Central memory CD4-positive, alpha-beta T cell (primary cell): ENCODE data around the gene PLEKHO1.

Experiments used
- DNase-seq: peaks from one replicate; pipeline ENCODE4 v3.0.0; 2022

PLEKHO1 gene

DNA sequence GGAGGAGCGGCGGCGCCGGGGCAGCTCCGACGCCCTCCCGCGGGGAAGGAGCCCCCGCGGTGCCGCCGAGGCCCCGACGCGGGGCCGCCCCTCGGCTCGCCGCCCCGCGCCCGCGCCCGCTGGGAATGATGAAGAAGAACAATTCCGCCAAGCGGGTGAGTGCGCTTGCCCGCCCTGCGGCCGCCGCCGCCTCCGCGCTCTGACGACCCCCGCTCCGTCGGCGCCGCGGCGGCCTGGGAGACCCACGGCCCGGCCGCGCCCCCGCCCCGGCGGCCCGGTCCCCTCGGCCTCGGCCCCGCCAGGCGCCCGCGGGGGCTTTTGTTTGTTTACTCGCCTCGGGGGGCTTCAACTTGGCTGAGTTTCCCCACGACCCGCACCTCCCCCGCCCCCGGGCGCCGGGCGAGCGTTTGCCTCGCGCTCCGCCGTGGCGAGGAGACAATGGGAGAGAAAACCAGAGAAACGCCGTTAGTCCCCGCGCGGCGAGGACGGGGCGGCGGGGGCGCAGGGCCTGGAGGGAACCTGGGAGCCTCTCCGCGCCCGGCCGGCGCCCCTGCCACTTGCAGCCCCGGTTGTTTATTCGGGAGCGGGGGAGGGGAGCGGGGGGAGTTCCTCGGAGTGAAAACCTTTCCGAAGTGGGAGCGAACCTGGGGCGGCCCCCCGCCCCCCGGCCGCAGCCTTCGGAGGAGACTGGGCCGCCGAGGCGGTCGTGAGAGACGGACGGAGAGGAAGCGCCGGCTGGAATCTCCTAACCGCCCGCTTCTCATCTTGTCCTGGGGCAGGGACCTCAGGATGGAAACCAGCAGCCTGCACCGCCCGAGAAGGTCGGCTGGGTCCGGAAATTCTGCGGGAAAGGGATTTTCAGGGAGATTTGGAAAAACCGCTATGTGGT, 661 bp downstream of the PLEKHO1 start:
- DNase-seq: no peak

DNA sequence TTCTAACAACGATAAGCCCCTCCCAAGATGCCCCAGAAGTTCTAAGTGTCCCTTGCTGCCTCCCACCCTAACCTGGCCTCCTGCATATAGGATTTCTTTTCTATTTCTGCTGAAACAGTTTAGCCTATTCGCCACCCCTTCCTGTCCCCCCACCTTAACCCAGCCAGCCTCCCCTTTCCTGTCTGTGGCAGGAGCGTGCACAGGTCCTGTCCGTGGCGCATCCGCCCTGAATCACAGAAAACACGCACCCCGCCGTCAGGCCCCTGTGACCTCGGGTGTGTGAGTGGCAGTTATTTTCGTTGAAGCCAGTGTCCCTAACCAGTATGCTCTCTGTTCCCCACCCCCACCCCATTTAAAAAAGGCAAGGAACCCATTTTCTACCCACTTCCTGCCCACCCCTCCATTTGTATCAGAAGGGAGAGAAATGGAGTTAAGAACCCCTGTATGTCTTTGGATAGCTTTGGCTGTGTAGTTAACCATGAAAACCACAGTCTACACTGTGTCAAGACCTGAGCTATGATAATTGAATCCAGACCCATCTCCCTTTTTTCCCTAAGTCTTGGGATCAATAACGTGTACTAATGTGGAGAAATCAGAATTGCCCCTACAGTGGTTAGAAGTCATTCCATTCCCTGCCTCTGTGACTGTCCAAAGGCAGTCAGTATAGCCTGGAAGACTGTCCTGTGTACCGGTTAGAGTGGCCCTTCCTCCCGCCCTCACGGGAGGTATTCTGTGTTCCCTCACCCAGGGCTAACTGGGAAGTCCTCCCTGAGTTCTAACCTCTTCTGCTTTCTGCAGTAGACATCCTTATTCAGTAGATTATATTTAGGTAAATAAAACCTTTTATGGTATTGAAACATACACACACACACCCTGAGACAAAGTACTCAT, 1.8 kb downstream of the PLEKHO1 start:
- peak; percentile 80 for DNase-seq

DNA sequence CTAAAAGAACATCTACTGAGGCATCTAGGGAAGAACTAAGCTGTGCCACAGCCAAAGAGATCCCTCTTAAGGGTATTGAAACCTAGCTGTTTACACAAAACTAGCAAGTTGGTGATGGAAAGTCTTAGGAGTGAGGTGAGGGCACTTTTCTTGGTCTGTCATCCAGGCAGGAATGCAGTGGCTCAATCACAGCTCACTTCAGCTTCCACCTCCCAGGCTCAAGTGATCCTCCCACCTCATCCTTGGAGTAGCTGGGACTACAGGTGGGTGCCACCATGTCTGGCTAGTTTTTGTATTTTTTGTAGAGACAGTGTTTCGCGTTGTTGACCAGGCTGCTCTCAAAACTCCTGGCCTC, 2.4 kb downstream of the PLEKHO1 start:
- no peak for DNase-seq

DNA sequence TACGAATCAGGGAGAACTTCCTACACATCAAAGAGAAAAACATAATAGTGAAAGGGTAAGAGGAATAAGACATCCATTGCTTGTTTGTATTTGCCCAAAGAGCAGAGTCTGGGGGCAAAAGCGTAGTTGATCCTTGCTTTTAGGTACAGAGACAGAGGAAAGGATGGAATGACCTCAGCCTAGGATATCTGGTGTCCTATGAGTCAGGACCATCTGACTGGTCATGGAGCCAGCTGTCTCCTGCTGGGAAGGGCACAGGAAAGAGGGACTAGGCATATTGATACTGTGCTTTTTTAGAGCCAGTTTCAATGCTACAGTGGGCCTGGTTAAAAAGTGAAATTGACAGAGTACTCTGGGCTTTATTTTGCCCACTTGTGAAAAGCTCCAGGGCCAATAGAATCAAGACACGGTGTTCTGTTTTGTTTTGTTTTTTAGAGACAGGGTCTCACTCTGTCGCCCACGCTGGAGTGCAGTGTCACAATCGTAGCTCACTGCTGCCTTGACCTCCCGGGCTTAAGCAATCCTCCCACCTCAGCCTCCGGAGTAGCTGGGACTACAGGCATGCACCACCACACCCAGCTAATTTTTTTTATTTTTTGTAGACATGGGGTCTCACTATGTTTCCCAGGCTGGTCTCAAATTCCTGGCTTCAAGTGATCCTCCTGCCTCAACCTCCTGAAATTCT, 3.2 kb downstream of the PLEKHO1 start:
- no peak for DNase-seq

DNA sequence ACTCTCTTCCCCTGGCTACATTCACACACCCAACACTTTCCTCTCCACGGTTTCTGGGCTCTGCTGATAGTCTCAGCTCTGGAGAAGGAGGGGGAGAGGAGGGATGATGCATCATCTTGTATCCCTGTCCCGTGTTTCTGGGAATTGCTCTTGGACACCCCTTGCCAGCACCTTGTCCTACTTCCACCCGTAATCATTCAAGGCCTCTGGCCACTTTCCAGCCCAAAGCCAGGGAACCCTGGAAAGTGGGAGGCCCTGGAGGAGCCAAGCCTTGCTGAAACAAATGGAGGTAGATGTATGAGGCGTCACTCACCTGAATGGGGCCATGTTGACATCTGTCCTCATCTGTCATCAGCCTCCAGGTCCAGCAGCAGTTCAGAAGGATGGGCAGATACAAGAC, 4.4 kb downstream of the PLEKHO1 start:
- DNase-seq: no peak

DNA sequence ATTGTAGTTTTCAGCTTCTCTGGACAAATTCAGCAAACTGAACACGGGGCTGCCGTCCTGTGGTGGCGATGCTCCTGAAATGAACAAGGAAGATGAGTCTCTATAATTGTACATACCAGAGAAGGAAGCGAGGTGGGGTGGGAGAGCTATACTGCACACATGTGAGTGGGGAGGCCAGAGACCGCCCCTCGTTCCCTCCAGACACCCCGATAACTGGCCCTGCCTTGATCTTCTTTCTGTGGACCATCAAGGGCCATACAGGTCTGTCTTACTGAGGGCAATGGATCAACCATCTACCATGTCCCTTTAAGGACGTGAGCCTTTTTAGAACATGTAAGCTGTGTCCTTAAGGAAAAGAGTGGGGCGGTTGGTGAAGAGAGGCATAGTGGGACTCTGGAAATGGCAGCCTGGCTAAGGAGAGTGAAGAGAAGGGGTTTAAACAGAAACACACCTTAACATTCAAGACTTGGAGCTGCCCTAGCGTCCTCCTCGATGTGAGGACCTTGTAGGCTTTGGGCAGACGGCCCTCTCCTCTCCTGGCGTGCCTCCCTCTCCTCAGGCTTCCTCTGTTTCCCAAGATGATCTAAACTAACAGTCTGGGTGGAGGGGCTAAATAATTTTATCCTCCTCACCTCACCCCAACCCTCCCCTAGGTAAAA, 5.8 kb downstream of the PLEKHO1 start:
- DNase-seq: no peak

DNA sequence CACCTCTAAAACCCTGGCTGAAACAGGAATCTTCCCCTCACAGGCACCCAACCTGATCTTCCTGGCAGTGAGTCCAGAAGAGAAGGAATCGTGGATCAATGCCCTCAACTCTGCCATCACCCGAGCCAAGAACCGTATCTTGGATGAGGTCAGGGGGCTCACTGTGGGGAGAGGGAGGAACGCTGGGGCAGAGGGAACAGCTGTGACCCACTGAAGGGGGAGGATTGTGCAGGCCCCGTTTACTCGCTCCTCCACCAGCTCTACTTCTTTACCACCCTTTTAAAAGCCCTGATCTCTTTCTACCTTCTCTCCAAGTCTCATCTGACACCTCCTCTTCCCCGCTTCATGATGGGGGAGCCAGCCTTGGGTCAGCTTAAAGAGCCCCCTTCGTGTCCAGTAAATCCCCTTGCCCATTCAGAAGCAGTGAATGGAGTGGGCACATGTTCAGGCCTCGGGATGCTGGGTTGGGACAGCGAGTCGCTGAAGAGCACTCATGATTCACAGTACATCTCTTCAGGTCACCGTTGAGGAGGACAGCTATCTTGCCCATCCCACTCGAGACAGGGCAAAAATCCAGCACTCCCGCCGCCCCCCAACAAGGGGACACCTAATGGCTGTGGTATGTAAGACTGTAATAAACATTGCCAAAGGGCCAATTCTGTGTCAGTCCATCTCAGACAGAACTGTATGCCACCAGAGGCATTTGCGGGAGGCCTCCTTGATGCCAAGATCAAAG, 7.3 kb downstream of the PLEKHO1 start:
- no peak for DNase-seq

DNA sequence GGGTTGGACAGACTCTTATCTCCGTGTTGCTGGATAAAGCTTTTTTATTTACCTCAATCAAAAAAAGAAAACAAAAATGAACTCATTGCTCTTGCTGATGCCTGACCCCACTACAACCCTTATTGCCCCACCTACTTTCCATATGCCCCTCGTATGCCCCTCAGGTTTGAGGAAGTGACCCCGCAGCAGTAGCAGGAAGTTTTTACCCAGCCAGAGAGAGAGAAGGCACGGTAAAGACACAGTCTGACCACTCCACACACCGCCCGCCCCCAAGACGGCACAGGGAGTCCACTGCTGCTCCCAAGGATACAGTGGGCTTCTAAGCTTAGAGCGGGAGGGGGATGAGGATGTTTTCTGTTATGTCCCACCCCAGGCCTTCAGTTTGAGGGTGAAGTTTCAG, 9.8 kb downstream of the PLEKHO1 start:
- no peak for DNase-seq

DNA sequence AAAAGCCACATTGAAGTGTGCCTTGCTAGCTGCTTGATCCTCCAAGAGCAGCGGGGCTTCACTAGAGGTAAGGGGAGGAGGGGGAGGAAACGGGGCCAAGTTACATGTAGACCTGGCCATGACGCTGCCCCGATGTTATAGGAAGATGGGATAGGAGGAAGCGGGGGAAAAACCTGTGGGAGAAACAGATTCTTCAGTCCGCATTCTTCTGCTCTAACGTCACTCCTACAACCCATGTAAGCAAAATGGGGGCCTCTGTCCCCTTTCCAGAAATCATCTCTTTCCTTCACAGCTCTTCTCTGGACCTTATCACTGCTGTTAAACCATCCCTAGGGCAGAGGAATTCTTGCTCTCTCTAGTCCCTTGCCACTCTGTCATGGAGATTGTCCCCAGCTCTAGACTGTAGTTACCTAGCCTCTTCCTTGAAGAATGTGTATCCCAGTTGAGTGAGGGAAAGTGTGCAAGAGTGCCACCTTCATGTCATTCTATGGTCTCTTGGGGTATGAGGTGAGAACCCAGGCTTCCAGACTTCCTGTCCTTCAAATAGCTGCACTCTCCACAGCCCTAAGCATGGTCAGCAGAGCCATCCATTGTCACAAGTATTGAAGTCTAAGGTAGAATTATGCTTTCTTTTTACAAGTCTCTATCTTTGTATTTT, 11.4 kb downstream of the PLEKHO1 start:
- DNase-seq: no peak

DNA sequence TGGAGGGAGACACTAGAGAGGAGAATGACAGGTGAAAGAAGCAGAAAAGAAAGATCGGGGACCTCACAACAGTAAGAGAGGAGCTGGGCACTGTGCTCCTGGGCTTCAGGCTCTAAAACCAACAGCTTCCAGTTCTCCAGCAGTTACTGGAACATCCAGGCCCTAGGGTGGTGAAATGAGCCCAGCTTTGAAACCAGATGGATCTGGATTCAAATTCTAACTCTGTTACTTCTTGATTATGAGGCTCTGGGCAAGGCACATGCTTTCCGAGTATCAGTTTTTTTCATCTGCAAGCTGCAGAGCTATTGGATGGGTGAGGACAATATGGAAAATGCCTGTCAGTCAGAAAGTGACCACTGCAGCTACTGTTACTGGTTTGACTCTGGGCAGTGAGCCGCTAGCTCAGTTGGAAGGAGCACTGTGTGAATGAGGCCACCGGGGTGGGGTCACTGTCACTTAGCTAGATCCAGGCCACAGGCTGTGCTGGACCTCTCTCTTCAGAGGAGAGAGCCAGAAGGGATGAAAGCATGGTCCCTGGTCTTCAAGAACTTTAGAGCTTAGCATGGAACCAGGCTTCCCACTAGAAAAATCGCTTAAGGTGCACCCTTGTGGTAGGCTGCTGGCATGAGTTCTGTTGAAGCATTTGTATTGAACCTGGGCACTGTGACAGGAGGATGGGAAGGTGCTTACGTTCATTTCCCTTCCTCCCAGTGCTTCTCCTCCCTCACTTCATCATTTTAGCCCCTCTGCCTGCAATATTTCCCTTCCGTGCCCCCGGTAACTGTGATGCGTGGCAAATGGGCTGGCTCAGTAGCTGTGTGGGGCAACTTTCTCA, 12.2 kb downstream of the PLEKHO1 start:
- no peak for DNase-seq

DNA sequence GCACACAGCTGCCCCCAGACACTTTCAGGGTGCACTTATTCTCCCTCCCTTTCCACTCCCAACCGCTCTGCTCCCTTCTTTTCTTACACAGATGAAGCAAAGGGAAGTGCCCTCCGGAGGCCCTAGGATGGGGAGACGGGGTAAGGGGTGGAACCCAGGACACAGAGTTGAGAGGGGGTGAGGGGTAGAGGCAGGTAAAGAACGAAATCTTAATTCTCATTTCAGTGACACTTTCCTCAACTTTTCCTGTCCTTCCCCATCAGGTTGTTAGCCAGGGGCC, 12.8 kb downstream of the PLEKHO1 start:
- DNase-seq: no peak

DNA sequence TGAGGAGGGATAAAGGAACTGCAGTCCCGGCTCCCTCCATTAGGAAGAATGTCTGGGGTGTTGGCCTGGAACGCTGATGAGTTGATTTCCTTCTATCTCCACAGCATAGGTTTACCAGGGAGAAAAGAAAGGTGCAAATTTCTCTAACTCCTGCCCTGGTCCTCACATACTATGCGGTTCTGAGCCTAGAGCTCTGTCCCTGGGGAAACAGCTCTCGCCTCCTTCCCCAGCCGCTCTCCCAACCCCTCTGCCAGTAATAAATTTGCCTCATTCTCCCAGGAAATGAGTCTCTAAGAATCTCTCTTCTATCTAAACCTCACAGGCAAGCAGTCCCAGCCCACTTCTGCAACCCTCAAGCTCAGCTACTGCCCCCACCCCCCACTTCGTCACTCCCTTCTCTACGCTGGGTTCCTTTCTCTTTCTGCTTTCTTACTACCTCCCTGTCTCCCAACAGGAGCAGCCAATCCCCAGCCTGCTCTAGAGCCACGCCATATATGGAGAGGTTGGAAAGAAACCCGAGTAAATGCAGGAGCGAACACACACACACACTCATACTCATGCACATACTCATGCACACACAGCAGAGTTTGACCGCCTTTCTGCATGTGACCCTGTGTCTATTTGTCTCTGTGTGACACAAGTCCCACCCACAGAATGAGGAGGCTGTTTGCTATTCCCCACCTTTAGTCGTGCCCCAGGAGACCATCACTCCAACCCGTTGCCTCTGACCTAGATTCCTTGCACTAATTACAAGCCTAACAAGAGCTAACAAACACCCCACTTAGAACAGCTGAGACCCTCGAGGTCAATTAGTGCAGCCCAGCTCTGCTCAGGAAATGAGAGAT, 13.4 kb downstream of the PLEKHO1 start:
- no peak for DNase-seq

DNA sequence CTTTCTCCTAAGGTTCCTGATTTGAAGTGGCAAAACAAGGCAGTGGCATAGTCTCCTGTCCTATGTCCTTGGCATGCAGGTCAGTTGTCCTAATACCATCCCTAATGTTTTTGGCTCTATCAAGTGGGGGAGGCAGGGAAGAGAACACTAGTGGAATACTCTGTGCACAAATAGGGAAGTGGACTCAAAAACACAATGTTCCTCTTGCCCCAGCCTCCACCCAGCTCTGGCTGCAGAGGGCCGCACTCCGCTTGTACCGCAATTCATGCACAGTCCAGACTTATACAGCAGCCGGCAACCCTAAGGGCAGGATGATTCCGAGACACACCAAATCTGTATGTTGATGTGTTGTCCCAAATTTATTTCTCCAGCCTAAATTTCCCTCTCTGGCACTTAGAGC, 14.5 kb downstream of the PLEKHO1 start:
- no peak for DNase-seq

DNA sequence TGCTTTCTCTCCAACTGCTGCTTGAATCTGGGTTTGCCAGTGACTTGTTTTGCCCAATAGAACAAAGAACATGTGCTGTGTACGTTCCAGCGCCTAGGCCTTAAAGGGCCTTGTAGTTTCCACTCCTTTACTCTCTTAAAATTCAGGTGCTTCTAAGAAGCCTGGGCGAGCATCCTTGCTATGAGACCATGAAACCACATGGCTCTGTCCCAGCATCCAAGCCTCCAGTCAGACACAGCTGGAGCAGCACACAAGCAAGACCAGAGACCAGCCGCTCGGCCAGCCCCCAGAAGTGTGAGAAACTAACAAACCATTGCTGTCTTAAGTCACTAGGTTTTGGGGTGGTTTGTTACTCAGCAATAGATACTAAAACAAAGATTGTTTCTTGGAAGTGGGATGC, 15.1 kb downstream of the PLEKHO1 start:
- no peak for DNase-seq

DNA sequence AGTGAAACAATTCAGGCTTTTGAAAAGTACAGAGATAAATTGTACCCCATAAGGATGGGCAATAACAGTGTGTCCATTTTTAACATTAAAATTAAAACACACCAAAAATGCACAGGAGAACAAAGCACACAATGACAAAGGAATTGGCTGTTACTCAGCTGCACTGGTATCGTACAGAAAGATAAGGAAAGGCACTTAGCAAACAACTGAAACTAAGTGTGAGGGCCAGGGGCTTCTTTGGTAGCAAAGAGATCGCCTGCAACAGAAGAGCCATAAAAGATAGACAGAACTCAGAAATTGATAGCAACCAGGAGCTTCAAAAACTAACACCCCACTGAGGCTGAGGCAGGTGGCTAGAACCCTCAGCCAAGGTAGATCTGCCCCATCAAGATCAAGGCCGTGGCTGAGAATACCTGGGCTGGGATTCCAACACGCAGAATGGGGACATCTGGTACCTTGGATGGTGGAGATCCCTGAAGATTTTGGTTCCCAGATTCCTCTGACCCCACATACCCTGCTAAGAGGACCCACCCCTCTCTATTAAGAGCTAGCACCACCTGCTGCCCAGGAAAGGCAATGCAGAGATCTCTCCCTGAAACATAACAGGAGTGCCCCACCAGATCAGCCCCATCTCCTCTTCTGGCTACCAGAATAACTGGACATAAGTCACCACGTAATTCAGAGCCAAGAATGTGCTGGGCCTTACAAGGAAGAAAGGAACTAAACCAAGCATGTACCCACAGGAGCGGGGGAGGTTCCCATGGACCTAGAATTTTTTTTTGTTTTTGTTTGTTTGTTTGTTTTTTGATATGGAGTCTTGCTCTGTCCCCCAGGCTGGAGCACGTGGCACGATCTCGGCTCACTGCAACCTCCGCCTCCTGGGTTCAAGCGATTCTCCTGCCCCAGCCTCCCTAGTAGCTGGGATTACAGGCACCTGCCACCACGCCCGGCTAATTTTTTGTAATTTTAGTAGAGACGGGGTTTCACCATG, 16.2 kb downstream of the PLEKHO1 start:
- peak; percentile 30 for DNase-seq

DNA sequence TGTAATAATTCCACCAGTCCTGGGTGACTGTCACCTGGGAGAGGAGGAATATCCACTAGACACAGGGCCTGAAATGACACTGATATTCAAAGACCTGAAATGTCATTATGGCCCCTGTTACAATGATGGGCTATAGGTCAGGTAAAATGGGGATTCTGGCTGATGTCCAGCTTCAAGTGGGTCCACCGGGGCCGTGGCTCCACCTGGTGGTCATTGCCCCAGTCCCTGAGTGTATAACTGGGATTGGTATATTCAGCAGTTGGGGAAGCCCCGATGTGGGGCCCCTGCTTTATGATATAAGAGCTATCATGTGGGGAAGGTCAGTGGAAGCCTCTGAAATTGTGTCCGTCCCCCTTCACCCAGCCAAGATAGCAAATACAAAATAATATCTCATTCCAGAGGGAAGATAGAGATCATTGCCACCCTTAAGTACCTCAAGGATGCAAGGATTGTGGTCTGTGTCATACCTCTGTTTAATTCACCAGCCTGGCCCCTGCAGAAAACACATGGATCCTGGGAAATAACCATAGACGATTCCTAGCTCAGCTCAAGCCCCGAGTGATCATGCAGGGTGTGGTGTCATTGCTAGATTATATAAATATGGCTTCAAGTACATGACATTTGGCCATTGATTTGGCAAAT, 19.4 kb downstream of the PLEKHO1 start:
- peak; percentile 22 for DNase-seq

DNA sequence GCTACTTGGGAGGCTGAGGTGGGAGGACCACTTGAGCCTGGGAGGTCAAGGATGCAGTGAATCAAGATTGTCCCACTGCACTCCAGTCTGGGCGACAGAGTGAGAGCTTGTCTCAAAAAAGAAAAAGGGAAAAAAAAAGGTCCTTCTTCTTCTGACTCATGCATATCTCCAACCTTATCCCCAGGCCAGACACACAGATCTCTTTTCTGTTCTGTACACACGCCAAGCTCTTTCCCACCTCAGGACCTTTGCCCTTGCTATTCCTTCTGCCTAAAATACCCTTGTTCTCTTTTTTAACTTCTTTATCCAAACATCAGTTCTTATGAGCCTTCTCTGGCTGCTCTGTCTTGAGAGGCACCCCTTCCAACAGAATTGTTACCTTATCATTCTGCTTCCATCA, 22.1 kb downstream of the PLEKHO1 start:
- DNase-seq: no peak

DNA sequence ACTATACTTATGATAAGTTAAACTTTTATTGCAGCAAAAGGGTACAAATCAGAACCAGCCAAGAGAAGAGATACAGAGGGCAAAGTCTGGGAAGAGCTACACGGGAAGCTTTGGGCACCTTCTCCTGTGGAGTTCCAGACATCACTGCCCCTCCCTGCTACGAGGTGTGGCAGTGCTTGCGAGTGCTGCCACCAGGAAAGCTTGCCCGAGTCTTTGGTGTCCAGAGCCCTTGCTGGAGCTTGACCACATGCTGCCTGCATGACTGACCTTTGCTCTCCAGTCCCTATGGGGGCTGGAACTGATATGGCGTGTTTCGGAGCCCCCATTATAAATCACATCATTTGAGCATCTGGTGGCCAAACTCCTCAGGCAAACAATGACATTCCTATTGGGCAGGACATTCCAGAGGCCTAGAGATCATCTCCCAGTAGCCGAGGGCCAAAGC, 23.4 kb downstream of the PLEKHO1 start:
- DNase-seq: no peak
